Retinal pigment epithelial cell (primary cell): Measurements from ENCODE around the gene CROCC2.

Source experiments
- DNase-seq: peaks from one replicate; pipeline ENCODE4 v3.0.0-alpha.2; 2010; ENCODE audit warnings: low read depth
- H3K4me3 ChIP-seq: 2 replicates; pipeline ENCODE4 v1.5.1; 2011; ENCODE audit warnings: mild to moderate bottlenecking, low read length, control low read depth, moderate library complexity
- CTCF ChIP-seq: conservative IDR thresholded peaks from 2 replicates; pipeline ENCODE4 v1.5.1; 2011; ENCODE audit warnings: low read depth, low read length, control low read depth, inconsistent platforms

CROCC2 gene

GRCh38 chr2:241017228-241017940, 111.2 kb downstream of the CROCC2 start:
- no peak for TF ChIP-seq CTCF
- H3K4me3 ChIP-seq: no peak overlapping the region
- no peak for DNase-seq

GRCh38 chr2:241018051-241018891, 112.1 kb downstream of the CROCC2 start:
- TF ChIP-seq CTCF: no peak
- no peak for DNase-seq
- H3K4me3 ChIP-seq: no peak overlapping the region

- no peak overlapping the region for H3K4me3 ChIP-seq
- TF ChIP-seq CTCF: no peak
- DNase-seq: no peak
These were observed 113.5 kb downstream of the CROCC2 start for GRCh38 chr2:241019441-241020139.

- DNase-seq: no peak
- no peak for TF ChIP-seq CTCF
- no peak overlapping the region for H3K4me3 ChIP-seq
These were observed 114.1 kb downstream of the CROCC2 start for GRCh38 chr2:241020201-241020600.

GRCh38 chr2:241020629-241021190, 114.6 kb downstream of the CROCC2 start:
- TF ChIP-seq CTCF: no peak
- H3K4me3 ChIP-seq: no peak overlapping the region
- no peak for DNase-seq

- no peak overlapping the region for H3K4me3 ChIP-seq
- TF ChIP-seq CTCF: no peak
- no peak for DNase-seq
These were observed 119.5 kb downstream of the CROCC2 start for GRCh38 chr2:241025639-241026038.
